ENCODE measurements around the gene TEAD1. TPM values are rescaled to one million over a fixed set of nuclear protein-coding genes. Genes with fewer than 3 reads are reported as not detected.

TEAD1 gene
- total and polyA plus RNA-seq, 2 donors = 80.7 to 136 TPM

DNA sequence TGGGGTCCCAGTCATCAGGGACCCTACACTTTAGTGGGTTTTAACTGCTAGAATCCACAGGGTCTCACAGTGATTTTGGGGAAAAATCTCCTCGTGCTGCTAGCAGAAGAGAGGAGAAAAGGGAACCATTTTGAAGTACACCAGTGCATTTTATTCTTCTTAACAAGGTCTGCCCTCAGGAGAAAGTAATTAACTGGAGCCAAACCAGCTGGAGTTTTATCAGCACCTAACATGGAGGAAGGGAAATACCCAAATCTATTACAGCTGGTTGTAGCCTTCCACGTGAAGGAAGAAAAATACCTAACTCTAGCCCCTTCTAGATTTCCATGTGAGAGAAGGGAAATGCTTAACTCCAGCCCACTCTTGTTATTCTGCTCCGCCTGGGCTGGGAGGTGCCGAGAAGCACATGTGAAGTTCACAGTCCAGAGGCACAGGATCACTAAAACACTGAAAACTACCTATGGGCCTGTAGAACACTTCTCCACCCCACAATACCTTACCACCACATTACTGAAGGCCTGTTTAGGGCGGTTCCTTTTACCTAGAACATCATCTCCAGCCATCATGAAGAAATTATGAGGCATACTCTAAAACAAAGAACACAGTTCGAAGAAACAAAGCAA, 31.3 kb upstream of the TEAD1 start:
- Histone ChIP-seq H3K4me1 (ENCODE audit: insufficient read depth) (no peaks in the 10 kb centered on the region), H3K4me3 (ENCODE audit: low read depth, low read length) (no peak overlapping the region), H3K27ac (ENCODE audit: low read depth) (no peak overlapping the region), H3K36me3 (ENCODE audit: insufficient read depth) (no peaks in the 10 kb centered on the region)
- WGBS = 76% methylated on average over 6 of the region's 6 CpGs
- DNase-seq (ENCODE audit: extremely low spot score) = no peak

DNA sequence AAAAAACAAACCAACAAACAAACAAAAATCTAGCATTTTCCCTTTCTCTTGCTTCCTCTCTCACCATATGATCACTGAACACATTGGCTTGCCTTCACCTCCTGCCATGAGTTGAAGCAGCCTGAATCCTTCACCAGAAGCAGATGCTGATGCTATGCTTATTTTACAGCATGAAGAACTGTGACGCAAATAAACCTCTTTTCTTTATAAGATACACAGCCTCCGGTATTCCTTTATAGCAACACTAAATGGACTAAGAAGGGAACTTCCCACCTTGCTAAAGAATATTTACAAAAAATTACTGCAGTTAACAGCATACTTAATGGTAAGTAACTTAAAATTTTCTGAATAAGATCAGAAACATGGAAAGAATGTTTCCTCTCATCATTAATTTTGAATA, 27.7 kb upstream of the TEAD1 start:
- H3K36me3 ChIP-seq (ENCODE audit: insufficient read depth) = no peaks in the 10 kb centered on the region
- no peak overlapping the region for H3K4me3 ChIP-seq (ENCODE audit: low read depth, low read length)
- no peak overlapping the region for H3K27ac ChIP-seq (ENCODE audit: low read depth)
- H3K4me1 ChIP-seq (ENCODE audit: insufficient read depth) = no peaks in the 10 kb centered on the region
- no peak for DNase-seq (ENCODE audit: extremely low spot score)
- WGBS = 98% methylated on average over 2 of the region's 2 CpGs

DNA sequence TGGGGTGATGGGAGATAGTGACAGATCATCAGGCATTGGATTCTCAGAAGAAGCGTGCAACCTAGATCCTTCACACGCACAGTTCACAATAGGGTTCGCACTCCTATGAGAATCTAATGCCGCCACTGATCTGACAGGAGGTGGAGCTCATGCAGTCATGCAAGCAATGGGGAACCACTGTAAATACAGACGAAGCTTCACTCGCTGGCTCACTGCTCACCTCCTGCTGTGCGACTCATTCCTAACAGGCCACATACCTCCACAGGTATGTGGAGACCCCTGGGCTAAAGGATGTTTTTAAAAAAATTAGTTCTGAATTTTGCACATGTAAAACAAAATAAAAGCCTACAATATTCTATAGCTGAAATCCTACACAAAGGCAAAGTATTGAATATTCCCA, 20.5 kb upstream of the TEAD1 start:
- no peak overlapping the region for H3K27ac ChIP-seq (ENCODE audit: low read depth)
- peaks cover 1% of the 10 kb centered on the region for H3K36me3 ChIP-seq (ENCODE audit: insufficient read depth)
- 94% methylated on average over 7 of the region's 7 CpGs for WGBS
- H3K4me1 ChIP-seq (ENCODE audit: insufficient read depth) = no peaks in the 10 kb centered on the region
- no peak for DNase-seq (ENCODE audit: extremely low spot score)
- H3K4me3 ChIP-seq (ENCODE audit: low read depth, low read length) = no peak overlapping the region

DNA sequence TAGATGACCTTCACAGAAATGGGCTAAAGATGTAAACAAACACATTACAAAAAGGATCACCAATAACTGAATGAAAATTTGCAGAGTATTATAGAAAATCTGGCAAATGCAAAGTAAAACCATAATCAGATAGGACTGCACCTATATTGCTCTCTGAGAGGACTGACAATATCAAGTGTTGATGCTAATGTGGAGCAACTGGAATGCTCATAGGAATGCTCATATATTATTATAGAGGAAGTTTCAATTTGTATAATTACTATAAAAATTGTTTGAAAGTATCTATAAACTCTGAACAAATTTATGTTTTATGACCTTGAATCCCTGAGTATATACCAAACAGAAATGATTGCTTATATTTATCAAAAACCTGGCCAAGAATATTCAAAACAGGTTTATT, 18.4 kb upstream of the TEAD1 start:
- H3K4me3 ChIP-seq (ENCODE audit: low read depth, low read length) = no peak overlapping the region
- no peak overlapping the region for H3K27ac ChIP-seq (ENCODE audit: low read depth)
- H3K4me1 ChIP-seq (ENCODE audit: insufficient read depth) = no peaks in the 10 kb centered on the region
- DNase-seq (ENCODE audit: extremely low spot score) = no peak
- H3K36me3 ChIP-seq (ENCODE audit: insufficient read depth) = peaks cover 1% of the 10 kb centered on the region

DNA sequence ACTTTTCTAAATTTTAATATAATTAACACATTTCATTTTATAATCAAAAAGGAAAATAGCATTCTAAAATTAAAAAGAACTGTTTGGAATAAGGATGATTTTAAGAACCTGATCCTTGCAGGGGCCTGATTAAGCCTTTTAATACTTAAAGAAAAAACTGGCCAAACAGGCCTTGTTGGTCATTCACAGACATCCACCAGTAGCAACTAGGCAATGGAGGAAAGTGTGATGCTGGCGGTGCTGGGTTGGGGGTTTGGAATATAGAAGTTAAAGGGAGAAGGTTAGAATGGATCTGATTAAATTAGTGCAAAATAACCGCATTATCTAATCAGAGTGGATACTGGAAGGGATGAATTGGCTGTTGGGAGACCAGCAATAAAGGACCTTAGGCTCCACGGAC, 16.9 kb upstream of the TEAD1 start:
- DNase-seq (ENCODE audit: extremely low spot score) = no peak
- WGBS = 98% methylated on average over 3 of the region's 3 CpGs
- peaks cover 1% of the 10 kb centered on the region for H3K36me3 ChIP-seq (ENCODE audit: insufficient read depth)
- no peaks in the 10 kb centered on the region for H3K4me1 ChIP-seq (ENCODE audit: insufficient read depth)
- no peak overlapping the region for H3K4me3 ChIP-seq (ENCODE audit: low read depth, low read length)
- H3K27ac ChIP-seq (ENCODE audit: low read depth) = no peak overlapping the region

DNA sequence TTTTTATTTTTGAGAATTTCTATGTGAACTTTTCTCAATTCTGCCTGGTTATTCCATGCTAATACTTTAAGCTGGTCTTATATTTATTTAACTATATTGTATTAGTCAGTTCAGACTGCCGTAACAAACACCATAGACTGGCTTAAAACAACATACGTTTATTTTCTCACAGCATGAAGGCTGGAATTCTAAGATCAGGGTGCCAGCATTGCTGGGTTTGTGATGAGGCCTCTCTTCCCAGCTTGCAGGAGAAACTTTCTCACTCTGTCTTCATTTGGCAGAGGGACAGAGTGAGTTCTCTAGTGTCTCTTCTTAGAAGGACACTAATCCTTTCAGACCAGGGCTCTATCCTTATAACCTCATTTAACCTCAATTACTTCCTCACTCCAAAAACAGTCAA, 16.2 kb upstream of the TEAD1 start:
- peaks cover 1% of the 10 kb centered on the region for H3K36me3 ChIP-seq (ENCODE audit: insufficient read depth)
- WGBS = 92% methylated on average over 2 of the region's 2 CpGs
- no peak for DNase-seq (ENCODE audit: extremely low spot score)
- H3K4me3 ChIP-seq (ENCODE audit: low read depth, low read length) = no peak overlapping the region
- H3K27ac ChIP-seq (ENCODE audit: low read depth) = no peak overlapping the region
- H3K4me1 ChIP-seq (ENCODE audit: insufficient read depth) = no peaks in the 10 kb centered on the region

DNA sequence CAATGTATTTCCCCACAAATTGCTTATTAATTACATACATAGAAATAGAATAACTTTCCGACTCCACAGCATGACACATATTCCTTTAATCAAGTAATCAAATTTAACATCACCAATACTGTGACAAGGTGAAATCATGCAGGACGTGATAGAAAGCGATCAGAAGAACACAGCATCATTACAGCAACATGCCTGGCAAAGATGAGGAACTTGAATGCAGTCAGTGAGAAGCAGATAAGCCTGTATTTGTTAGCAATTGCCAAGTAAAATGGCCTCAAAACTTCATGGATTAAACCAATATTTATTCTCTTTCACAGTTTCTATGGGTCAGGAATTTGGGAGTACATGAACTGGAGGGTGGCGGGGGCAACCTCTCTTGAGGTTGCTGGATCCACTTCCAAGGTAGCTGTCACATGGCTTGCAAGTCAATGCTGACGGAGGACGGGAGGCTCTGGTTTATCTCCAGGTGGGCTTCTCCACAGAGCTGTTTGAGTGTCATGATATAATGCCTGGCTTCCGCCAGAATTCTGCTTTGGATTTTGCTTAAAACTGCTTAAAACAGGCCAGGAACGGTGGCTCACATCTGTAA, 12.0 kb upstream of the TEAD1 start:
- no peak for DNase-seq (ENCODE audit: extremely low spot score)
- H3K36me3 ChIP-seq (ENCODE audit: insufficient read depth) = peaks cover 1% of the 10 kb centered on the region
- WGBS = 87% methylated on average over 8 of the region's 8 CpGs
- H3K27ac ChIP-seq (ENCODE audit: low read depth) = no peak overlapping the region
- H3K4me3 ChIP-seq (ENCODE audit: low read depth, low read length) = no peak overlapping the region
- no peaks in the 10 kb centered on the region for H3K4me1 ChIP-seq (ENCODE audit: insufficient read depth)

DNA sequence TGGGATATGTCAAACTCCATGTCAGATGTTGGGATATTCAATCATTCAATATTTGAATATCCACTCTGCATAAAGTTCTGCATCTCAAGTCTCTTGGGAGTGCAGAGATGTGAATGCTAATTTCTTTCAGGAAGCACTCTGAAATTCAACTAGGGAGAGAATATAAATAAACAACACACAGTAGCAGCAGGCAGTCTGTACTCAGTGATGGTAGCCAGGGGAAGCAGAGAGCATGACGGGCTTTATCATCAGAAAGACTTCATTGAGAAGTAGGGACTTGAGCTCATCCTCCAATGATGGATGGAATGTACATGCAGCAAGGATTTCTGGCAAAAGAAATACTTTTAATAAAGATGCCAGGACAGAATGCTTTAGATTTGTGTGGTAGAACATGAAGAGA, 9.8 kb upstream of the TEAD1 start:
- H3K4me3 ChIP-seq (ENCODE audit: low read depth, low read length) = no peak overlapping the region
- WGBS = 56% methylated on average over 1 of the region's 1 CpG
- no peak overlapping the region for H3K27ac ChIP-seq (ENCODE audit: low read depth)
- H3K4me1 ChIP-seq (ENCODE audit: insufficient read depth) = no peaks in the 10 kb centered on the region
- no peaks in the 10 kb centered on the region for H3K36me3 ChIP-seq (ENCODE audit: insufficient read depth)
- no peak for DNase-seq (ENCODE audit: extremely low spot score)

DNA sequence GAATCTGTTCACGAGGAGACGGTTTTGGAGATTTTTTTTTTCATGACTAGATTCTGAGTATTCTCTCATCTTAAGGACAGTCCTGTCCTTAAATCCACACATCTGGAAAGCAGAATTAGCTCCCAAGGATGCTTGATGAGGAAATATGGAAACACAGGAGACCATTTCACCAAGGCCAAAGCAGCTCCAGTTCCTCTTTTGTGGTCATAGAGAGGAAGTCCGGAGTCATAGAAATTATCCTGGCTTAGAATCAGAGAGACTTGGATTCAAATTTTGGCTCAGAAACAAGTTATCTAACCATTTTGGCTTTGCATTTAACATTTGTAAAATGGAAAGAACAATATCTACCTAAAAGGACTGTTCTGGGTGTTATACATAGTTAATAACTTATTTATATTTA, 7.3 kb upstream of the TEAD1 start:
- H3K27ac ChIP-seq (ENCODE audit: low read depth) = no peak overlapping the region
- no peak overlapping the region for H3K4me3 ChIP-seq (ENCODE audit: low read depth, low read length)
- no peaks in the 10 kb centered on the region for H3K4me1 ChIP-seq (ENCODE audit: insufficient read depth)
- WGBS = 84% methylated on average over 3 of the region's 3 CpGs
- H3K36me3 ChIP-seq (ENCODE audit: insufficient read depth) = no peaks in the 10 kb centered on the region
- DNase-seq (ENCODE audit: extremely low spot score) = no peak

DNA sequence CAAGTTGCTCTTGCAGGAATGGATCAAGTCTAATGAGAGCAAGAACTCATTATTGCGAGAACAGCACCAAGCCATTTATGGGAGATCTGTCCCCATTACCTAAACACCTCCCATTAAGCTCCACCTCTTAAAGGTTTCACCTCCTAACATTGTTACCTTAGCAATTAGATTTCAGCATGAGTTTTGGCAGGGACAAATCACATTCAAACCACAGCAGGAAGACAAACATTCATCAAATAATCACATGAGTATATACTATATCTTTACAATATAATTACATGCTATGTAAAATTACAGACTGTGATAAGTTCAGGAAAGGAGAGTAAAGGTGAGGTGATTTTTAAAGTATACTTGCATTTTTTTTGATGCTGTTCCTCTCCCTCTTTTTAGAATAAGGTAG, 6.6 kb upstream of the TEAD1 start:
- Histone ChIP-seq H3K4me1 (ENCODE audit: insufficient read depth) (no peaks in the 10 kb centered on the region), H3K36me3 (ENCODE audit: insufficient read depth) (no peaks in the 10 kb centered on the region), H3K27ac (ENCODE audit: low read depth) (no peak overlapping the region), H3K4me3 (ENCODE audit: low read depth, low read length) (no peak overlapping the region)
- 96% methylated on average over 1 of the region's 1 CpG for WGBS
- no peak for DNase-seq (ENCODE audit: extremely low spot score)

DNA sequence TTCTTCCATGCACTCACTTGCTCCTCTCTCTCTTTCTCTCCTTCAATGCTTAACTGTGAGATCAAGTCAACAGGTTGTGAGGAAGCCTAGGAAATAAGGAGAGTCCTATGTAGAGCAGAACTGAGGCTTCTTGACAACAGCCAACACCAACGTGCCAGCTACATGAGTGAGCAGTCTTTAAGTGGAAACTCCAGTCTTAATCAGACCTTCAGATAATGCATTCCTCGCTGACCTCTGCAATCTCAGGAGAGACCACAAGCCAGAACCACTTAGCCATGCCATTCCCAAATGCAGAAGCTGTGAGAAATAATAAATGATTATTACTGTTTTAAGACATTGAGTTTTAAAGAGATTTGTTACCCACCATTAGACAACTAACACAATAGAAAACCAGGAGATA, 6.1 kb upstream of the TEAD1 start:
- Histone ChIP-seq H3K4me1 (ENCODE audit: insufficient read depth) (no peaks in the 10 kb centered on the region), H3K36me3 (ENCODE audit: insufficient read depth) (no peaks in the 10 kb centered on the region), H3K27ac (ENCODE audit: low read depth) (no peak overlapping the region), H3K4me3 (ENCODE audit: low read depth, low read length) (no peak overlapping the region)
- DNase-seq (ENCODE audit: extremely low spot score) = no peak
- 82% methylated on average over 2 of the region's 2 CpGs for WGBS

DNA sequence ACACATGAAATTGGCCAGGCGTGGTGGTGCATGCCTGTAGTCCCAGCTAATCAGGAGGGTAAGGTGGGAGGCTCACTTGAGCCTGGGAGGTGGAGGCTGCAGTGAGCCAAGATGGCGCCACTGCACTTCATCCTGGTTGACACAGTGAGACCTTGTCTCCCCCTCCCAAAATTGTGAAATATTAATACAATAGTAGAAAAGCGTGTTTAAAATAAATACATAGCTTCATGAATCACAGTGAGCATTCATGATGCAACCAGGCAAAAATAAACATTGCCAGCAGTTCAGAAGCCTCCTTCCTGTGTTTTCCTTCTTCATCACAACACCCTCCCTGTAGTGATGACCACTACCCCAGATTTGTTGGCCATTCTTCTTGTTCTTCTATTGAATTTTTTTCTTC, 4.3 kb upstream of the TEAD1 start:
- no peak for DNase-seq (ENCODE audit: extremely low spot score)
- Histone ChIP-seq H3K4me1 (ENCODE audit: insufficient read depth) (no peaks in the 10 kb centered on the region), H3K4me3 (ENCODE audit: low read depth, low read length) (no peak overlapping the region), H3K27ac (ENCODE audit: low read depth) (no peak overlapping the region), H3K36me3 (ENCODE audit: insufficient read depth) (no peaks in the 10 kb centered on the region)
- WGBS = 95% methylated on average over 3 of the region's 3 CpGs

DNA sequence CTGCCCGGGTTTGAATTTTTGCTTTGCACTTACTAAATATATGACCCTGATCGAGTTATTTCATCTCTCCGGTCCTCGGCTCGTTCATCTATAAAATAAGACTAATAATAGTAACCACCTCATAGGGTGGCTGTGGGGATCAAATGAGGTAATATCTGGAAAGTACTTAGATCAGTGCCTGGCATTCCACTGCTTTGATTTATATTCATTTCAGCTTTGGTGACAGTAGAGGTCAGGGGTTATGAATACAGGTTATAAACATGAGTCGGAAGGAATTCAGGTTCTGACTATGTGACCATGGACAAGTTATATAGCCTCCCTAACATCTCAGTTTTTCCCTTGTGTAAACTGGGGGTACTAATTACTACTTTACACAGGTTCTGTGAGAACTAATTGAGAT, 2.9 kb upstream of the TEAD1 start:
- Histone ChIP-seq H3K4me3 (ENCODE audit: low read depth, low read length) (no peak overlapping the region), H3K4me1 (ENCODE audit: insufficient read depth) (no peaks in the 10 kb centered on the region), H3K27ac (ENCODE audit: low read depth) (no peak overlapping the region), H3K36me3 (ENCODE audit: insufficient read depth) (no peaks in the 10 kb centered on the region)
- no peak for DNase-seq (ENCODE audit: extremely low spot score)
- 64% methylated on average over 6 of the region's 6 CpGs for WGBS

DNA sequence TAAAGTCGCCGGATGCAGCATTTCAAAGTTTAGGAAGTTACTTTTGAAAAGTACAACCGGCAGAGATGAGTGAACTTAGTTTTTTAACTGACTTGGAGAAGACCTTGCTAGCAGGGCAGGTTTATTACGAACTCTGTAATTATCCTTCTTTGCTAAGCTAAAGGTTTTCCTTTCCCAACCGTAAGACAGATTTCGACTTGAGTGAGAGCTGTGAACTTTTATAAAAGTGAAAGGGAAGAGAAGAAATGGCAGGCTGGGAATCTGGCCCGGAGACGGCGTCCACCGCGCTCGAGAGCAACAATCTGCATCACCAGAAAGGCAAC, 659 bp upstream of the TEAD1 start:
- H3K4me3 ChIP-seq (ENCODE audit: low read depth, low read length) = peak overlapping the region; percentile 100
- no peaks in the 10 kb centered on the region for H3K4me1 ChIP-seq (ENCODE audit: insufficient read depth)
- 5% methylated on average over 12 of the region's 12 CpGs for WGBS
- peak overlapping the region; percentile 81 for H3K27ac ChIP-seq (ENCODE audit: low read depth)
- no peaks in the 10 kb centered on the region for H3K36me3 ChIP-seq (ENCODE audit: insufficient read depth)
- no peak for DNase-seq (ENCODE audit: extremely low spot score)

DNA sequence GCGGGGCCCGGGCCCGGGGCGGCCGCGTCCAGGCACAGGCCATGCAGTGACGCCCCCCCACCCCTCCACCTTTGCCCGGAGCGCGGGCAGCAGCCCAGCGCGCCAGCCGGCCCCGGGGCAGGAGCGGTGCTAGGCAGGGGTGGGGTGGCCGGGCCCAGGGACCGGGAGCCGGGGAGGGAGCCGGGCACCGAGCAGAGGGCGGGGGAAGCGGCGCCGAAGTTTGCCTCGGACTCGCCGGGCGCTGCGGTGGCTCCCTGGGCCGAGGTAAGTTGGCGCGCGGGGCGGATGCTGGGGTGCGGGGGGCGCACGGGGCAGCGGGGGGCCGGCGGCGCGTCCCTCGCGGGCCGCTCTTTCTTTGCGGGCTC, 332 bp downstream of the TEAD1 start:
- H3K4me3 ChIP-seq (ENCODE audit: low read depth, low read length) = peak overlapping the region; percentile 100
- no peaks in the 10 kb centered on the region for H3K4me1 ChIP-seq (ENCODE audit: insufficient read depth)
- under 1% methylated on average over 46 of the region's 46 CpGs for WGBS
- DNase-seq (ENCODE audit: extremely low spot score) = no peak
- no peaks in the 10 kb centered on the region for H3K36me3 ChIP-seq (ENCODE audit: insufficient read depth)
- peak overlapping the region; percentile 97 for H3K27ac ChIP-seq (ENCODE audit: low read depth)
